ENCODE data around the gene ALG6.
A peak's percentile ranks its signal among the peaks of the same experiment; 100 is the strongest.
"Not testable (repeated sequence)": the region's sequence is repeated elsewhere in the genome, so short reads cannot be mapped to it uniquely, and the experiment has no call there.

Gene ALG6

GRCh38 chr1:63328122-63328521, 39.3 kb upstream of the ALG6 start:
- DNase-seq (ENCODE audit: low read depth, low spot score) = no peak

- no peak for DNase-seq (ENCODE audit: low read depth, low spot score)
Observed at GRCh38 chr1:63328781-63329180, 38.6 kb upstream of the ALG6 start.

GRCh38 chr1:63329621-63330330, 37.7 kb upstream of the ALG6 start:
- peak; percentile 26 for DNase-seq (ENCODE audit: low read depth, low spot score)

GRCh38 chr1:63330331-63330916, 37.0 kb upstream of the ALG6 start:
- peak; percentile 61 for DNase-seq (ENCODE audit: low read depth, low spot score)

- DNase-seq (ENCODE audit: low read depth, low spot score) = no peak
Observed at GRCh38 chr1:63342402-63342801, 25.0 kb upstream of the ALG6 start.

GRCh38 chr1:63343922-63344321, 23.5 kb upstream of the ALG6 start:
- no peak for DNase-seq (ENCODE audit: low read depth, low spot score)

- DNase-seq (ENCODE audit: low read depth, low spot score) = no peak
Observed at GRCh38 chr1:63350320-63350719, 17.1 kb upstream of the ALG6 start.

- no peak for DNase-seq (ENCODE audit: low read depth, low spot score)
Observed at GRCh38 chr1:63352736-63353135, 14.7 kb upstream of the ALG6 start.

- not testable (repeated sequence) for DNase-seq (ENCODE audit: low read depth, low spot score)
Observed at GRCh38 chr1:63356234-63356633, 11.2 kb upstream of the ALG6 start.

GRCh38 chr1:63359561-63359960, 7.9 kb upstream of the ALG6 start:
- no peak for DNase-seq (ENCODE audit: low read depth, low spot score)

- DNase-seq (ENCODE audit: low read depth, low spot score) = no peak
Observed at GRCh38 chr1:63362073-63362472, 5.4 kb upstream of the ALG6 start.

- DNase-seq (ENCODE audit: low read depth, low spot score) = no peak
Observed at GRCh38 chr1:63362578-63362977, 4.8 kb upstream of the ALG6 start.

GRCh38 chr1:63363014-63363413, 4.4 kb upstream of the ALG6 start:
- no peak for DNase-seq (ENCODE audit: low read depth, low spot score)

GRCh38 chr1:63366908-63367214, 566 bp upstream of the ALG6 start:
- no peak for DNase-seq (ENCODE audit: low read depth, low spot score)

GRCh38 chr1:63368131-63368530, 704 bp downstream of the ALG6 start:
- no peak for DNase-seq (ENCODE audit: low read depth, low spot score)

- DNase-seq (ENCODE audit: low read depth, low spot score) = no peak
Observed at GRCh38 chr1:63379583-63379982, 12.2 kb downstream of the ALG6 start.

- no peak for DNase-seq (ENCODE audit: low read depth, low spot score)
Observed at GRCh38 chr1:63381741-63382140, 14.3 kb downstream of the ALG6 start.

- no peak for DNase-seq (ENCODE audit: low read depth, low spot score)
Observed at GRCh38 chr1:63401945-63402344, 34.5 kb downstream of the ALG6 start.

- DNase-seq (ENCODE audit: low read depth, low spot score) = no peak
Observed at GRCh38 chr1:63403386-63403785, 36.0 kb downstream of the ALG6 start.

GRCh38 chr1:63405021-63405420, 37.6 kb downstream of the ALG6 start:
- peak; percentile 43 for DNase-seq (ENCODE audit: low read depth, low spot score)

GRCh38 chr1:63405987-63406386, 38.6 kb downstream of the ALG6 start:
- DNase-seq (ENCODE audit: low read depth, low spot score) = no peak

- DNase-seq (ENCODE audit: low read depth, low spot score) = no peak
Observed at GRCh38 chr1:63407002-63407401, 39.6 kb downstream of the ALG6 start.

GRCh38 chr1:63408331-63408730, 40.9 kb downstream of the ALG6 start:
- DNase-seq (ENCODE audit: low read depth, low spot score) = no peak

GRCh38 chr1:63411066-63411465, 43.6 kb downstream of the ALG6 start:
- DNase-seq (ENCODE audit: low read depth, low spot score) = no peak
